ENCODE data around the gene FNDC10.
A peak's percentile ranks its signal among the peaks of the same experiment; 100 is the strongest.

FNDC10 gene

GRCh38 chr1:1615256-1616044 is 15.5 kb upstream of the FNDC10 start, which contains the start of gene MIB2:
Gene MIB2 (plus strand): TSS chr1:1615500. CDS start chr1:1623453, 7,953 bp downstream.
- peak; percentile 100 for DNase-seq

GRCh38 chr1:1614954-1615255 is 15.0 kb upstream of the FNDC10 start:
- no peak for DNase-seq

- peak; percentile 73 for DNase-seq
These were observed 14.4 kb upstream of the FNDC10 start for GRCh38 chr1:1614204-1614953.

- DNase-seq = no peak
These were observed 13.7 kb upstream of the FNDC10 start for GRCh38 chr1:1613509-1614082.

- DNase-seq = no peak
These were observed 12.1 kb upstream of the FNDC10 start for GRCh38 chr1:1612104-1612400.

- no peak for DNase-seq
These were observed 10.9 kb upstream of the FNDC10 start for GRCh38 chr1:1610796-1611195.

GRCh38 chr1:1609822-1610485 is 10.0 kb upstream of the FNDC10 start:
- peak; percentile 96 for DNase-seq

- no peak for DNase-seq
These were observed 6.3 kb upstream of the FNDC10 start for GRCh38 chr1:1606232-1606631.

GRCh38 chr1:1605724-1606123 is 5.8 kb upstream of the FNDC10 start:
- DNase-seq = no peak

- no peak for DNase-seq
These were observed 5.2 kb upstream of the FNDC10 start for GRCh38 chr1:1605034-1605591.

GRCh38 chr1:1604374-1605033 is 4.6 kb upstream of the FNDC10 start:
- no peak for DNase-seq

- DNase-seq = no peak
These were observed 3.9 kb upstream of the FNDC10 start for GRCh38 chr1:1603671-1604373.

- DNase-seq = no peak
These were observed 3.1 kb upstream of the FNDC10 start for GRCh38 chr1:1602968-1603506.

- DNase-seq = peak; percentile 89
These were observed 2.5 kb upstream of the FNDC10 start for GRCh38 chr1:1602304-1602967.

- no peak for DNase-seq
These were observed 1.8 kb upstream of the FNDC10 start for GRCh38 chr1:1601564-1602303.

- peak; percentile 3 for DNase-seq
These were observed 1.1 kb upstream of the FNDC10 start for GRCh38 chr1:1600861-1601563.

GRCh38 chr1:1599030-1599934 is 653 bp downstream of the FNDC10 start:
- DNase-seq = peak; percentile 81

GRCh38 chr1:1598720-1599029 is 1.3 kb downstream of the FNDC10 start:
- DNase-seq = no peak

All from RPMI8226 (cell line).